ENCODE measurements around the gene EPC1.
"Not testable (repeated sequence)": the region's sequence is repeated elsewhere in the genome, so short reads cannot be mapped to it uniquely, and the experiment has no call there.

The EPC1 gene

DNA sequence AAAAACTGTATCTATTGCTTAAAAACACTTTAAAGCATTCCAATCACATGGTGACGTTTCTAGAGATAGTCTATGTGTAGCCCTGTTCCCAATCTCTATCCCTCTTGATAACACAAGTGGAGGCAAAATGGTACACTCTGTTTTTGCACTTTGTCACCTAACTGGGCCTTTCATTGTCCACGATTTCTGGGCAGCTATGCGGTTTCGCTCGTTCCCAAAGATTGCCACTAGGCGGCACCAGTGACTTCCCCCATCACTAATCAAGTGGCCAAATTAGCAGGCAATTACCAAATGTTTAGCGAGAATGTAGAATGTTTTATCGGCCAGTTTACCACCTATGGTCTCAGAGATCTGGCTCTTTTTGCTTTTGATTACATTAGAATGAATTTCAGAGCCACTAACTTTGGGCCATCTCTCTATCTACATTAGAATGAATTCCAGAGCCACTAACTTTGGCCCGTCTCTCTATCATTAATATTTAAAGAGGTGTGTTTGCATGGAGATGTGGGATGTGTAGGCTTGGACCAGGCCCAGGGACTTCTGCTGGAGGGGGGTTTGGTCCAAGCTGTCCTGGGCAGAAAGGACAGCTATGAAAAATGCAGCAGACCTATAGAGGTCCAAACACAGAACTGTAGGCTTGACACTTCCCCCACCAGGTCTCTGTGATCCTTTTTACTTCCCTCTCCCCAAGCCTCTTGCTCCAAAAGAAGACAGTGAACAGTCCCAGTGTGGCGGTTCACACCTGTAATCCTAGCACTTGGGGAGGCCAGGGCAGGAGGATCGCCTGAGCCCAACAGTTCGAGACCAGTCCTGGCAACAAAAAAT lies 90.1 kb downstream of the EPC1 start:
- TF ChIP-seq ZFP30 (CRISPR knock-in tag; IDR thresholded peaks at IDR 0.05) (no peak), ZNF8 (CRISPR knock-in tag; IDR thresholded peaks at IDR 0.05) (no peak), ZFP3 (CRISPR knock-in tag; IDR thresholded peaks at IDR 0.05) (no peak), RARB (CRISPR knock-in tag; IDR thresholded peaks at IDR 0.05) (no peak), ISL1 (CRISPR knock-in tag; IDR thresholded peaks at IDR 0.05) (no peak), PPARA (CRISPR knock-in tag; IDR thresholded peaks at IDR 0.05; ENCODE audit: borderline replicate concordance) (no peak), BACH2 (CRISPR knock-in tag; IDR thresholded peaks at IDR 0.05; ENCODE audit: borderline replicate concordance) (no peak)
- TF ChIP-seq, protein P1, sequence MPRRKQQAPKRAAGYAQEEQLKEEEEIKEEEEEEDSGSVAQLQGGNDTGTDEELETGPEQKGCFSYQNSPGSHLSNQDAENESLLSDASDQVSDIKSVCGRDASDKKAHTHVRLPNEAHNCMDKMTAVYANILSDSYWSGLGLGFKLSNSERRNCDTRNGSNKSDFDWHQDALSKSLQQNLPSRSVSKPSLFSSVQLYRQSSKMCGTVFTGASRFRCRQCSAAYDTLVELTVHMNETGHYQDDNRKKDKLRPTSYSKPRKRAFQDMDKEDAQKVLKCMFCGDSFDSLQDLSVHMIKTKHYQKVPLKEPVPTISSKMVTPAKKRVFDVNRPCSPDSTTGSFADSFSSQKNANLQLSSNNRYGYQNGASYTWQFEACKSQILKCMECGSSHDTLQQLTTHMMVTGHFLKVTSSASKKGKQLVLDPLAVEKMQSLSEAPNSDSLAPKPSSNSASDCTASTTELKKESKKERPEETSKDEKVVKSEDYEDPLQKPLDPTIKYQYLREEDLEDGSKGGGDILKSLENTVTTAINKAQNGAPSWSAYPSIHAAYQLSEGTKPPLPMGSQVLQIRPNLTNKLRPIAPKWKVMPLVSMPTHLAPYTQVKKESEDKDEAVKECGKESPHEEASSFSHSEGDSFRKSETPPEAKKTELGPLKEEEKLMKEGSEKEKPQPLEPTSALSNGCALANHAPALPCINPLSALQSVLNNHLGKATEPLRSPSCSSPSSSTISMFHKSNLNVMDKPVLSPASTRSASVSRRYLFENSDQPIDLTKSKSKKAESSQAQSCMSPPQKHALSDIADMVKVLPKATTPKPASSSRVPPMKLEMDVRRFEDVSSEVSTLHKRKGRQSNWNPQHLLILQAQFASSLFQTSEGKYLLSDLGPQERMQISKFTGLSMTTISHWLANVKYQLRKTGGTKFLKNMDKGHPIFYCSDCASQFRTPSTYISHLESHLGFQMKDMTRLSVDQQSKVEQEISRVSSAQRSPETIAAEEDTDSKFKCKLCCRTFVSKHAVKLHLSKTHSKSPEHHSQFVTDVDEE (CRISPR knock-in tag; IDR thresholded peaks at IDR 0.05), result no peak
- TF ChIP-seq, protein P2, sequence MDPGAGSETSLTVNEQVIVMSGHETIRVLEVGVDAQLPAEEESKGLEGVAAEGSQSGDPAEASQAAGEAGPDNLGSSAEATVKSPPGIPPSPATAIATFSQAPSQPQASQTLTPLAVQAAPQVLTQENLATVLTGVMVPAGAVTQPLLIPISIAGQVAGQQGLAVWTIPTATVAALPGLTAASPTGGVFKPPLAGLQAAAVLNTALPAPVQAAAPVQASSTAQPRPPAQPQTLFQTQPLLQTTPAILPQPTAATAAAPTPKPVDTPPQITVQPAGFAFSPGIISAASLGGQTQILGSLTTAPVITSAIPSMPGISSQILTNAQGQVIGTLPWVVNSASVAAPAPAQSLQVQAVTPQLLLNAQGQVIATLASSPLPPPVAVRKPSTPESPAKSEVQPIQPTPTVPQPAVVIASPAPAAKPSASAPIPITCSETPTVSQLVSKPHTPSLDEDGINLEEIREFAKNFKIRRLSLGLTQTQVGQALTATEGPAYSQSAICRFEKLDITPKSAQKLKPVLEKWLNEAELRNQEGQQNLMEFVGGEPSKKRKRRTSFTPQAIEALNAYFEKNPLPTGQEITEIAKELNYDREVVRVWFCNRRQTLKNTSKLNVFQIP (CRISPR knock-in tag; IDR thresholded peaks at IDR 0.05; ENCODE audit: borderline replicate concordance, low read depth), result no peak
- ATAC-seq, result peak; percentile 82; the same call in 2 of the 3 replicates

DNA sequence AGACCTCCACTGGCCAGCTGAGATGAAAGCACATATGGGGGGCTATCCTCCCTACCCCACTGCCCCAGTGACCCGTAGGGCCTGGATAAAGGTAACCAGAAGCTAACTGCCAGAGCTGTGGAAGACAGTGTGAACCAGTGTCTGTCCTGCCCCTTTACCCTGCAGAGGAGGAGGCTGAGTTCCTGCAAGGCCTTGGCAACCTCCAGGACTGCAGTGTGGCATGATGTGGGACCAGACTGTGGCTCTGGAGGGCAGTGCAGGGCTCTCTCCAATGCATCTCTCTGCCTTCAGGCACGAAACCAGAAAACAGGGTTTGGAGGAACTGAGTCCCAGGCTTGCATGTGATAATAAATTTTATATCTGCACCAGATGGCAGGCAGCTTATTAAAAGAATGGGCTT lies 93.1 kb downstream of the EPC1 start:
- peak; percentile 45; the same call in 1 of the 3 replicates for ATAC-seq
- TF ChIP-seq CSDC2 (CRISPR knock-in tag; IDR thresholded peaks at IDR 0.05), result no peak
- TF ChIP-seq, protein P2 (CRISPR knock-in tag; IDR thresholded peaks at IDR 0.05; ENCODE audit: borderline replicate concordance, low read depth), result no peak
- no peak for TF ChIP-seq ESRRG (CRISPR knock-in tag; IDR thresholded peaks at IDR 0.05)
- TF ChIP-seq OSR1 (CRISPR knock-in tag; IDR thresholded peaks at IDR 0.05), result no peak
- no peak for TF ChIP-seq ZFP30 (CRISPR knock-in tag; IDR thresholded peaks at IDR 0.05)
- TF ChIP-seq ISL1 (CRISPR knock-in tag; IDR thresholded peaks at IDR 0.05), result no peak
- no peak for TF ChIP-seq BACH2 (CRISPR knock-in tag; IDR thresholded peaks at IDR 0.05; ENCODE audit: borderline replicate concordance)

DNA sequence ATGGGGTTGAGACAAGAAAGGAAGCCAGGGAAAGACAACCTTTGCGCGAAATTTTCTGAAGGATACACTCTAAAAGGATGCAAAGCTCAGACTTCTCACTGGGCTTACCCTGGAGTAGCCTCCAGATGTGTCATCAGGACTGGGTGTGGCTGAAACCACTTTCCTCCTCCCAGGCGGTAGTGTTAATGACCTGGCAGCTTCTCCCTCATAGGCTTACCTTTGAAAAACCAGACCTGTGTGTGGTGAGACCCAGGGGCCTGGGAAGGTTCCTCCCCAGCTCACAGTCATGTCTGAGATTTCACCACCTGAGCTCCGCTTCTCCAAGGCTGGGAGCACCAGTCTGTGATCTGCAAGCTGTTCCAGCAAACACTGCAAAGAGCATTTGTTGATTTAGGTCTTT lies 93.7 kb downstream of the EPC1 start:
- ATAC-seq, result no peak
- TF ChIP-seq ZFP3 (CRISPR knock-in tag; IDR thresholded peaks at IDR 0.05) (no peak), RARB (CRISPR knock-in tag; IDR thresholded peaks at IDR 0.05) (no peak), CSDC2 (CRISPR knock-in tag; IDR thresholded peaks at IDR 0.05) (no peak)
- TF ChIP-seq, protein P3, sequence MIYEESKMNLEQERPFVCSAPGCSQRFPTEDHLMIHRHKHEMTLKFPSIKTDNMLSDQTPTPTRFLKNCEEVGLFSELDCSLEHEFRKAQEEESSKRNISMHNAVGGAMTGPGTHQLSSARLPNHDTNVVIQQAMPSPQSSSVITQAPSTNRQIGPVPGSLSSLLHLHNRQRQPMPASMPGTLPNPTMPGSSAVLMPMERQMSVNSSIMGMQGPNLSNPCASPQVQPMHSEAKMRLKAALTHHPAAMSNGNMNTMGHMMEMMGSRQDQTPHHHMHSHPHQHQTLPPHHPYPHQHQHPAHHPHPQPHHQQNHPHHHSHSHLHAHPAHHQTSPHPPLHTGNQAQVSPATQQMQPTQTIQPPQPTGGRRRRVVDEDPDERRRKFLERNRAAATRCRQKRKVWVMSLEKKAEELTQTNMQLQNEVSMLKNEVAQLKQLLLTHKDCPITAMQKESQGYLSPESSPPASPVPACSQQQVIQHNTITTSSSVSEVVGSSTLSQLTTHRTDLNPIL (CRISPR knock-in tag; IDR thresholded peaks at IDR 0.05; ENCODE audit: low read depth), result no peak

DNA sequence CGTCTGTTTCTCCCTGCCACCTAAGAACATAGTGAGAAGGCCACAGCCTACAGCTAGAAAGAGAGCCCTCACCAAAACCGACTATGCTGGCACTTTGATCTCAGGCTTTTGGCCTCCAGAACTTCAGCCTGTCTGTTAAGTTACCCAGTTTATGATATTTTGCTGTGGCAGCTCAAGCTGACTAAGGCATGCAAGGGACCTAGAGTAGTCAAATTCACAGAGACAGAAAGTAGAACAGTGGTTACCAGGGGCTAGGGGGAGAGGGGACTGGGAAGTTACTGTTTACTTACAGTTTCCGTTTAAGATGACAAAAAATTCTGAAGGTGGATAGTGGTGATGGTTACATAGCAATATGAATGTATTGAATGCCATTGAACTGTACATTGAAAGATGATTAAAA lies 96.5 kb downstream of the EPC1 start:
- not testable (repeated sequence) for ATAC-seq

DNA sequence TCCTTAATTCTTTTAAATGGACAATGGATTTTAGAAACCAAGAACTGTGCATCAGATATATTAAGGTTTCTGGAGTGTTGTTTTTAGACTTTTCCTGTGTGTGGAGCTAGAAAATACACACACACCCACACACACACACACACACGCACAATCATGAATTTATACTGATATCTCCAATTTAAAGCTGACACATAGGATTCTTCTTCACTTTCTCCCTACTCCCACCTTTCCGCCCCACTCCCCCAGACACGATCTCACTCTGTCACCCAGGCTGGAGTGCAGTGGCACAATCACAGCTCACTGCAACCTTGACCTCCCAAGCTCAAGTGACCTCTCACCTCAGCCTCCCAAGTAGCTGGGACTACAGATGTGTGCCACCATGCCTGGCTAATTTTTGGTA lies 100.3 kb downstream of the EPC1 start:
- TF ChIP-seq ISL1 (CRISPR knock-in tag; IDR thresholded peaks at IDR 0.05), result no peak
- no peak for TF ChIP-seq ZFP30 (CRISPR knock-in tag; IDR thresholded peaks at IDR 0.05)
- TF ChIP-seq BACH2 (CRISPR knock-in tag; IDR thresholded peaks at IDR 0.05; ENCODE audit: borderline replicate concordance), result no peak
- TF ChIP-seq, protein P3 (CRISPR knock-in tag; IDR thresholded peaks at IDR 0.05; ENCODE audit: low read depth), result no peak
- no peak for TF ChIP-seq TCF4 (CRISPR knock-in tag; IDR thresholded peaks at IDR 0.05; ENCODE audit: borderline replicate concordance)
- TF ChIP-seq CSDC2 (CRISPR knock-in tag; IDR thresholded peaks at IDR 0.05), result no peak
- TF ChIP-seq, protein P4, sequence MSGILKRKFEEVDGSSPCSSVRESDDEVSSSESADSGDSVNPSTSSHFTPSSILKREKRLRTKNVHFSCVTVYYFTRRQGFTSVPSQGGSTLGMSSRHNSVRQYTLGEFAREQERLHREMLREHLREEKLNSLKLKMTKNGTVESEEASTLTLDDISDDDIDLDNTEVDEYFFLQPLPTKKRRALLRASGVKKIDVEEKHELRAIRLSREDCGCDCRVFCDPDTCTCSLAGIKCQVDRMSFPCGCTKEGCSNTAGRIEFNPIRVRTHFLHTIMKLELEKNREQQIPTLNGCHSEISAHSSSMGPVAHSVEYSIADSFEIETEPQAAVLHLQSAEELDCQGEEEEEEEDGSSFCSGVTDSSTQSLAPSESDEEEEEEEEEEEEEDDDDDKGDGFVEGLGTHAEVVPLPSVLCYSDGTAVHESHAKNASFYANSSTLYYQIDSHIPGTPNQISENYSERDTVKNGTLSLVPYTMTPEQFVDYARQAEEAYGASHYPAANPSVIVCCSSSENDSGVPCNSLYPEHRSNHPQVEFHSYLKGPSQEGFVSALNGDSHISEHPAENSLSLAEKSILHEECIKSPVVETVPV (CRISPR knock-in tag; IDR thresholded peaks at IDR 0.05), result no peak
- TF ChIP-seq ZFP3 (CRISPR knock-in tag; IDR thresholded peaks at IDR 0.05), result no peak
- no peak for TF ChIP-seq OSR1 (CRISPR knock-in tag; IDR thresholded peaks at IDR 0.05)
- TF ChIP-seq ARNTL (CRISPR knock-in tag; IDR thresholded peaks at IDR 0.05; ENCODE audit: borderline replicate concordance, low read depth), result no peak
- TF ChIP-seq, protein P2 (CRISPR knock-in tag; IDR thresholded peaks at IDR 0.05; ENCODE audit: borderline replicate concordance, low read depth), result no peak
- TF ChIP-seq TOX (CRISPR knock-in tag; IDR thresholded peaks at IDR 0.05; ENCODE audit: borderline replicate concordance), result no peak
- no peak for TF ChIP-seq ZNF8 (CRISPR knock-in tag; IDR thresholded peaks at IDR 0.05)
- TF ChIP-seq ZNF70 (CRISPR knock-in tag; IDR thresholded peaks at IDR 0.05), result no peak
- no peak for TF ChIP-seq RARB (CRISPR knock-in tag; IDR thresholded peaks at IDR 0.05)
- TF ChIP-seq GLIS3 (CRISPR knock-in tag; IDR thresholded peaks at IDR 0.05), result no peak
- TF ChIP-seq SNAI2 (CRISPR knock-in tag; IDR thresholded peaks at IDR 0.05), result no peak
- TF ChIP-seq ESRRG (CRISPR knock-in tag; IDR thresholded peaks at IDR 0.05), result no peak
- no peak for ATAC-seq

All from SK-N-SH treated with all-trans-retinoic acid at 6 μM for 48 hours (cell line).